Activated CD4-positive, alpha-beta T cell treated with anti-CD3 and anti-CD28 coated beads, Interleukin-2, amount 10 ng/mL, durations not matched to agents 7 days and 5 days (primary cell): Measurements from ENCODE around the gene HS6ST3. TPM values are rescaled to one million over a fixed set of nuclear protein-coding genes. Genes with fewer than 3 reads are reported as not detected.

ENCODE experiments used
- CTCF ChIA-PET: fragments of 350-600 bp; sonication (Branson Sonifier 250); formaldehyde crosslinking; loops from one replicate; lab custom pipeline; 2021; ENCODE audit warnings: antibody characterized with exemption; lab: Charles Lee
- POLR2A ChIA-PET: fragments of 350-600 bp; sonication (Branson Sonifier 250); formaldehyde crosslinking; loops from one replicate; lab custom pipeline; 2021; ENCODE audit warnings: antibody characterized with exemption; lab: Charles Lee
- DNase-seq: peaks from one replicate; pipeline ENCODE4 v3.0.0-alpha.2; 2020
- H3K27ac Mint-ChIP-seq: one replicate; pipeline ENCODE4 v1.8.0; 2021; ENCODE audit warnings: mild to moderate bottlenecking, moderate library complexity, mixed read lengths
- H3K27me3 Mint-ChIP-seq: one replicate; pipeline ENCODE4 v1.8.0; 2021; ENCODE audit warnings: mixed read lengths
- H3K36me3 Mint-ChIP-seq: one replicate; pipeline ENCODE4 v1.8.0; 2021; ENCODE audit warnings: low read depth, mixed read lengths
- H3K4me1 Mint-ChIP-seq: one replicate; pipeline ENCODE4 v1.8.0; 2021; ENCODE audit warnings: mixed read lengths
- H3K4me3 Mint-ChIP-seq: one replicate; pipeline ENCODE4 v1.8.0; 2021; ENCODE audit warnings: mild to moderate bottlenecking, moderate library complexity, mixed read lengths
- H3K9me3 Mint-ChIP-seq: one replicate; pipeline ENCODE4 v1.8.0; 2021; ENCODE audit warnings: mixed read lengths
- total RNA-seq, 2 experiments: library from RNA; stranded (reverse); gene quantifications; one replicate each; pipeline ENCODE4 v1.2.3, GENCODE V29; 2021

Gene HS6ST3
- total RNA-seq, 2 experiments from 2014 or later, result not detected

DNA sequence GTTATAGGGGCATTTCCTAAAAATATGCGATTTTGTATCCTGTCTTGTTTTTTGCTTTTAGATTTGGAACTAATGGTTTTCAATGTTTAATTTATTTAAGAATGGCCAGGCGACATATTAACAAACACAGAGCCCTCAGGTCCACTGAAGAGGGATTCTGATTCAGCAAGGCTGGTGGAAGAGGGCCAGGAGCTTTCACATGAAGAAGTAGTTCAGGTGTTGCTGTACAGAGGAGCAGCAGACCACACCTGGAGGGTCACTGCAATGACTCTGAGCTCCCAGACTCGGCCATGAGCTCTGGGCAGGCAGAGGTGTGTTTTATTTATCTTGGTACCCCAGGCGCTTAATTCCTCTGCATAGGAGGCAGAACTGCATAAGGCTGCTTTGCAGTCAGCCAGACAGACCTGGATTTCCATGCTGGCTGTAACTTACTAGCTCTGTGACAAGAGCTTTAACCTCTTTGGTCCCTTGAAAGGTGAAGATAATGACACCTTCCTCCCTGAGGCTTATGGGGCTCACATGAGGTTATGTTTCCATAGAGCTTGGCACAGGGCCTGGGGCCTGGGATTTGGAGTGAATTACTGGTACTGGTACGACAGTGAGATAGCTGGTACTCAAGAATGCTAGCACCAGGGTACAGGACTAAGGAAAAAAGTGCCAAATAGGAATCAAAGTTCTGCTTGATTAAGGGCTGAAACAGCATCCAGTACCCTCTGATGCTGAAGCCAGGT, 719.6 kb downstream of the HS6ST3 start:
- H3K9me3 Mint-ChIP-seq, result peaks cover 6% of the 10 kb centered on the region
- H3K4me3 Mint-ChIP-seq, result no peak overlapping the region
- no peaks in the 10 kb centered on the region for H3K4me1 Mint-ChIP-seq
- POLR2A ChIA-PET, result no interaction called here
- H3K27ac Mint-ChIP-seq, result no peak overlapping the region
- no peaks in the 10 kb centered on the region for H3K36me3 Mint-ChIP-seq
- no peak for DNase-seq
- CTCF ChIA-PET, result no interaction called here
- no peaks in the 10 kb centered on the region for H3K27me3 Mint-ChIP-seq

DNA sequence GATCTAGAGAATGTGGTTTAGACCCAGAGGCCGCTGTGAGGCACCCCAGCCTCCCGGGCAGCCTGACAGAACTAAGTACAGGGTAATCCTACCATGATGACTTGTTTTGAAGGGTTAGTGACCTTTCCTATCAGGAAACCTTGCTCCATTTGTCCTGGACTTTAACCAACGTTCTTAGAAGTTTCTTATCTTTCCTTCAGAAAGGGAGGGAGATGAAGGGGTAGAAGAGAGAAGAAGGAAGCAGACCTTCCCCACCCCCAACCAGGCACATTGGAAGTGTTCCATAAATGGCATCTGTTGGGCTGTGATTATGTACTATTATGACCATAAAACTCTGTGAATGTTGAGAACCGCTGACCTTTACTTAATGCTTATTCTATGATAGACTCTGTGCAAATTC, 720.2 kb downstream of the HS6ST3 start:
- Mint-ChIP-seq H3K9me3 (peaks cover 6% of the 10 kb centered on the region), H3K36me3 (no peaks in the 10 kb centered on the region), H3K27me3 (no peaks in the 10 kb centered on the region), H3K27ac (no peak overlapping the region), H3K4me1 (no peaks in the 10 kb centered on the region), H3K4me3 (no peak overlapping the region)
- ChIA-PET CTCF (no interaction called here), POLR2A (no interaction called here)
- DNase-seq, result no peak

DNA sequence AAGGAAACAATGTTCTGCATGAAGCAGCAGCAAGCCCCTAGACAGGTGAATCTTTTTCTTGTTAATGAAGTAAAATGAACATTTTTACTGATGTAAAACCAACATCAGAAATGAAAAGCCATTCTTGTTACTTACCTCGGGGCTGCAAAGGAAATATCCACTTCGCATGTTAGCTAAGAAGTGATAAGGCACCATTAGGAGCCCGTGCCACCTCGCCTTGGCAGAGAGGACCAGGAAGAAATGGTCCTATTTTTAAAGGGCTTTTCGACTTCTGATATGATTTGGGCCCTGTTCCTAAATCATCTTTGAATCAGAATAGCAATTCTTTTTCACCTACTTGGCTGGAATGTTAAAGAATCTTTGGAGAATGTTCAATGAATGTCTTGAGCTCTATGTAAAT, 721.1 kb downstream of the HS6ST3 start:
- no peak for DNase-seq
- Mint-ChIP-seq H3K36me3 (no peaks in the 10 kb centered on the region), H3K4me3 (no peak overlapping the region), H3K27ac (no peak overlapping the region), H3K4me1 (no peaks in the 10 kb centered on the region), H3K27me3 (no peaks in the 10 kb centered on the region), H3K9me3 (peaks cover 4% of the 10 kb centered on the region)
- CTCF ChIA-PET, result no interaction called here
- POLR2A ChIA-PET, result no interaction called here

DNA sequence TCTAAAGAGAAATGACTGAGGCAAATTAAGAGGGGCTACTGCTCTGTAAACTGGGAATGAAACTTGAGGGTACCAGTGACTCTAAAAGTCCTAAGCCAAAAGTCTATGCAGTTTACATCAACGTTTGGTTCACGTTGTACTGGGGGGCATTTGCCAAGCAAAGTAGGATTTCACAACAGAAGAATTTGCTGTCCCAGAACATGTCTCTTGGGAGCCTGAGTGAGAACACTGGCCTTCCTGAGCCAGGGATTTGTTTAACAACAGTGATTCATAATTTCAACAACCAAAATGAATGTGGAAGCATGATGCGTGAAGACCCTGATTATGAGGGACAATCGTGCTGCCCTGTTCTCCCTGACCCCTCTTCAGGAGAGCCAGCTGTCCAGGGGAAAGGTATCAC, 726.4 kb downstream of the HS6ST3 start:
- ChIA-PET CTCF (no interaction called here), POLR2A (no interaction called here)
- Mint-ChIP-seq H3K4me1 (no peaks in the 10 kb centered on the region), H3K27me3 (no peaks in the 10 kb centered on the region), H3K27ac (no peak overlapping the region), H3K4me3 (no peak overlapping the region), H3K9me3 (peaks cover 4% of the 10 kb centered on the region), H3K36me3 (no peaks in the 10 kb centered on the region)
- DNase-seq, result no peak

- ChIA-PET POLR2A (no interaction called here), CTCF (no interaction called here)
- Mint-ChIP-seq H3K9me3 (peaks cover 4% of the 10 kb centered on the region), H3K27me3 (no peaks in the 10 kb centered on the region), H3K4me1 (no peaks in the 10 kb centered on the region), H3K27ac (no peak overlapping the region), H3K36me3 (no peaks in the 10 kb centered on the region), H3K4me3 (no peak overlapping the region)
- DNase-seq, result no peak
Observed at GRCh38 chr13:96816874-96817273, 727.0 kb downstream of the HS6ST3 start.

DNA sequence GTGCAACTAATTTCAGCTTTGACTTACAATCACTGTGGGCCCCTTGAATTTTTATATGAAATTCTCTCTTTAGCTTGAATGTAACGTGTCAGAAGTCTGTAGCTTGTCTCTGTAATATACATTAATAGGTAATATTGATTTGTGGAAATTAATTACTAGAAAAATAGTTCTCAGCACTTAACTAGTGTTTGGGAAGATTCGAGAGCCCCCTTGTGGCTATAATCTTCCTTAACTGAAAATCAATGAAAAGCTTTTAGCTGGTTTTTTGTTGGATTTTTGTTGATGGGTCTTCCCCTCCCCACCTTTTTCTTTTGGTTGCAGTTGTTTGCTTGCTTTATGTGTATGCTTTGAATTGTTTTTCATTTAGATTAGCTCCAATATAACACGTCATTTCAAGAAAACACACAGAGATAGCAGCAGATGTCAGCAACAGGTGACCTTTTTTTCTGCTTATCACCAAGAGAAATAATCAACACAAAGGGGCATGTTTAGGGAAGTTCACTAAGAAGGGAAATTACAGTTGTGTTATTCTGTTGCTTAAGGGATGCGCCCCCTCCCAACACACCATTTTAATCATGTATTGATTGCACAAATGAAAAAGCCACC, 727.5 kb downstream of the HS6ST3 start:
- H3K27me3 Mint-ChIP-seq, result no peaks in the 10 kb centered on the region
- no peaks in the 10 kb centered on the region for H3K4me1 Mint-ChIP-seq
- CTCF ChIA-PET, result no interaction called here

GRCh38 chr13:96819375-96819774, 729.5 kb downstream of the HS6ST3 start:
- Mint-ChIP-seq H3K9me3 (no peaks in the 10 kb centered on the region), H3K4me1 (no peaks in the 10 kb centered on the region), H3K27me3 (no peaks in the 10 kb centered on the region), H3K36me3 (no peaks in the 10 kb centered on the region), H3K27ac (no peak overlapping the region), H3K4me3 (no peak overlapping the region)
- CTCF ChIA-PET, result no interaction called here
- no peak for DNase-seq
- POLR2A ChIA-PET, result no interaction called here

More for the DNA sequence above, 727.5 kb downstream of the HS6ST3 start:
- no peak for DNase-seq
- Mint-ChIP-seq H3K4me3 (no peak overlapping the region), H3K9me3 (peaks cover 4% of the 10 kb centered on the region), H3K27ac (no peak overlapping the region), H3K36me3 (no peaks in the 10 kb centered on the region)
- POLR2A ChIA-PET, result no interaction called here

GRCh38 chr13:96821381-96821780, 731.5 kb downstream of the HS6ST3 start:
- DNase-seq, result no peak
- Mint-ChIP-seq H3K4me1 (no peaks in the 10 kb centered on the region), H3K27ac (no peak overlapping the region), H3K27me3 (no peaks in the 10 kb centered on the region), H3K9me3 (no peaks in the 10 kb centered on the region), H3K4me3 (no peak overlapping the region), H3K36me3 (no peaks in the 10 kb centered on the region)
- POLR2A ChIA-PET, result no interaction called here
- CTCF ChIA-PET, result no interaction called here

GRCh38 chr13:96821971-96822370, 732.1 kb downstream of the HS6ST3 start:
- no peaks in the 10 kb centered on the region for H3K27me3 Mint-ChIP-seq
- H3K36me3 Mint-ChIP-seq, result no peaks in the 10 kb centered on the region
- ChIA-PET POLR2A (no interaction called here), CTCF (interaction anchor here (0.5 kb wide), 1 partner anchor 32 kb away, joined by 3 read pairs; no protein-coding TSS in a partner anchor)
- no peak overlapping the region for H3K4me3 Mint-ChIP-seq
- no peak overlapping the region for H3K27ac Mint-ChIP-seq
- no peaks in the 10 kb centered on the region for H3K9me3 Mint-ChIP-seq
- no peaks in the 10 kb centered on the region for H3K4me1 Mint-ChIP-seq
- DNase-seq, result no peak

DNA sequence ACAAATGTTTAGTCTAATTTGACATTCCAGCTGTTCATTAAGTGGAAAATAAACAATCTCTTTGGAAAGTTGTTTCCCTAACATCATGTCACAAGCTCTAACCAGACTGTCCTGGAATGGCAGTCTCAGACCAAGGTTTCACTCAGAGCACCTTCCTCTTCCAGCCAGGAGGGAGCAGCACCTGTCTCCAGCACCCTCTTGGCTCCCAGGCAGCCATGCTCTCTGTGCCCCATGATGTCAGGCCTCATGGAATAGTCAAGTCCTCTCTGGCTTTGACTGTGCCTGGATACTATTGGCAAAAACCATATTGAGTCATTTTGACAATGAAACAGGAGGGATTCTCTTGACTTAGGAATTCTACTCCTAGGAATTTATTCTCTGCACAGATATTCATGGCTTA, 733.0 kb downstream of the HS6ST3 start:
- H3K4me3 Mint-ChIP-seq, result no peak overlapping the region
- ChIA-PET POLR2A (no interaction called here), CTCF (no interaction called here)
- no peak overlapping the region for H3K27ac Mint-ChIP-seq
- H3K9me3 Mint-ChIP-seq, result no peaks in the 10 kb centered on the region
- no peaks in the 10 kb centered on the region for H3K27me3 Mint-ChIP-seq
- H3K4me1 Mint-ChIP-seq, result no peaks in the 10 kb centered on the region
- no peaks in the 10 kb centered on the region for H3K36me3 Mint-ChIP-seq
- no peak for DNase-seq

DNA sequence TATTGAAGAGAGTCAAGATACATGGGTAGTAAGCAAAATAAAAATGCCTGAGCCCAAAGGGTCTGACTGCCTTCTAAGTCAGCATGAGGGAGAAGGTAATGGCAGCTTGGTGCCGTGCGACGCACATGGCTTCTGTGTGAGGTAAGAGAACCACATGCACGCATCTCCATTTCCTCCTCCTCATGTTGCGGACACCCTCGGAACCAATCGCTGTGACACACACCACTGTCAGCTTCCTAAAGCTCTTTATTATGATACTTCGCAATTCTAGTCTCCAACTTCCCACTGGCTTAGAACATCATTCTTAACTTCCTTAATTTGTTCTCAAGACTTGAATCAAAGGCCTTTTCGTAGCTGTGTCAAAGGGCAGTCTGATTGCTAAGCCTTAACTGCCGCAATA, 734.2 kb downstream of the HS6ST3 start:
- no peak overlapping the region for H3K27ac Mint-ChIP-seq
- CTCF ChIA-PET, result no interaction called here

GRCh38 chr13:96825653-96826052, 735.7 kb downstream of the HS6ST3 start:
- no peaks in the 10 kb centered on the region for H3K27me3 Mint-ChIP-seq
- H3K4me3 Mint-ChIP-seq, result no peak overlapping the region
- H3K36me3 Mint-ChIP-seq, result no peaks in the 10 kb centered on the region
- H3K4me1 Mint-ChIP-seq, result no peaks in the 10 kb centered on the region
- no peaks in the 10 kb centered on the region for H3K9me3 Mint-ChIP-seq
- H3K27ac Mint-ChIP-seq, result no peak overlapping the region
- CTCF ChIA-PET, result no interaction called here
- no peak for DNase-seq
- POLR2A ChIA-PET, result no interaction called here

More for the DNA sequence above, 734.2 kb downstream of the HS6ST3 start:
- no peaks in the 10 kb centered on the region for H3K27me3 Mint-ChIP-seq
- no peaks in the 10 kb centered on the region for H3K36me3 Mint-ChIP-seq
- H3K4me3 Mint-ChIP-seq, result no peak overlapping the region
- no peaks in the 10 kb centered on the region for H3K4me1 Mint-ChIP-seq
- POLR2A ChIA-PET, result no interaction called here
- H3K9me3 Mint-ChIP-seq, result no peaks in the 10 kb centered on the region
- DNase-seq, result no peak

- H3K4me1 Mint-ChIP-seq, result no peaks in the 10 kb centered on the region
- no peaks in the 10 kb centered on the region for H3K9me3 Mint-ChIP-seq
- H3K36me3 Mint-ChIP-seq, result no peaks in the 10 kb centered on the region
- no peak overlapping the region for H3K27ac Mint-ChIP-seq
- no peak overlapping the region for H3K4me3 Mint-ChIP-seq
- DNase-seq, result no peak
- ChIA-PET POLR2A (no interaction called here), CTCF (no interaction called here)
- no peaks in the 10 kb centered on the region for H3K27me3 Mint-ChIP-seq
Observed at GRCh38 chr13:96834626-96835025, 744.7 kb downstream of the HS6ST3 start.

DNA sequence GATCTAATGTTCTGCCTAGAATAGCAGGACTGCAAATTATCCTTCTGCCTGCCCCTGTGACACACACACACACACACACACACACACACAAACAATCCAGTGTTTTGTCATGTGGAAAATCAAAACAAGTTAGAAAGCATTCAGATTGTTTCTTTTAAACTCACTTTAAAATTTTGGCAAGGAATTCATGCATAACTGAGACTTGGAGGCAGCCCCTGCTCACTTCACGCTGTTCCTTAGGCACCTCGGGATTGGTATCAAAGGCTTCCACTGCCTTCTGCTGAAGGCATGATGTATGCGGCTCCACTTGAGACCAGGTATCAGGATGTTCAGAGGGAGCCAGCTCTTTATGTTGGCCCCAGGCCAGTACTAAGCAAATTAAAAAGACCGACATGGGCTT, 745.6 kb downstream of the HS6ST3 start:
- H3K27me3 Mint-ChIP-seq, result no peaks in the 10 kb centered on the region
- H3K27ac Mint-ChIP-seq, result no peak overlapping the region
- DNase-seq, result no peak
- no peaks in the 10 kb centered on the region for H3K9me3 Mint-ChIP-seq
- ChIA-PET CTCF (no interaction called here), POLR2A (no interaction called here)
- no peaks in the 10 kb centered on the region for H3K36me3 Mint-ChIP-seq
- H3K4me1 Mint-ChIP-seq, result no peaks in the 10 kb centered on the region
- no peak overlapping the region for H3K4me3 Mint-ChIP-seq
